NCI-H345 (cell line): ENCODE measurements around the gene MYO1E.

ENCODE experiments used
- DNase-seq: peaks from one replicate; lab custom pipeline; 2025; lab: John Stamatoyannopoulos, UW

Gene MYO1E

GRCh38 chr15:59315914-59316451 lies 56.7 kb downstream of the MYO1E start:
- DNase-seq: no peak

GRCh38 chr15:59313641-59314332 lies 58.9 kb downstream of the MYO1E start:
- DNase-seq: peak; percentile 79

- no peak for DNase-seq
Measured at GRCh38 chr15:59312205-59312604, 60.5 kb downstream of the MYO1E start.

- no peak for DNase-seq
Measured at GRCh38 chr15:59311195-59311594, 61.5 kb downstream of the MYO1E start.

- DNase-seq: no peak
Measured at GRCh38 chr15:59309405-59309804, 63.3 kb downstream of the MYO1E start.

- no peak for DNase-seq
Measured at GRCh38 chr15:59307165-59307537, 65.5 kb downstream of the MYO1E start.

- DNase-seq: no peak
Measured at GRCh38 chr15:59306520-59307164, 66.0 kb downstream of the MYO1E start.

- DNase-seq: no peak
Measured at GRCh38 chr15:59304807-59305206, 67.9 kb downstream of the MYO1E start.

- no peak for DNase-seq
Measured at GRCh38 chr15:59304034-59304795, 68.5 kb downstream of the MYO1E start.

- no peak for DNase-seq
Measured at GRCh38 chr15:59303633-59304032, 69.0 kb downstream of the MYO1E start.

- no peak for DNase-seq
Measured at GRCh38 chr15:59303136-59303535, 69.5 kb downstream of the MYO1E start.

GRCh38 chr15:59301527-59301926 lies 71.1 kb downstream of the MYO1E start:
- DNase-seq: no peak

- DNase-seq: no peak
Measured at GRCh38 chr15:59300618-59301139, 72.0 kb downstream of the MYO1E start.

GRCh38 chr15:59299929-59300617 lies 72.6 kb downstream of the MYO1E start:
- DNase-seq: no peak

GRCh38 chr15:59298854-59299250 lies 73.8 kb downstream of the MYO1E start:
- no peak for DNase-seq

- DNase-seq: no peak
Measured at GRCh38 chr15:59298225-59298853, 74.3 kb downstream of the MYO1E start.

GRCh38 chr15:59296181-59296617 lies 76.5 kb downstream of the MYO1E start:
- no peak for DNase-seq

GRCh38 chr15:59295261-59296001 lies 77.2 kb downstream of the MYO1E start:
- DNase-seq: peak; percentile 35

- DNase-seq: no peak
Measured at GRCh38 chr15:59294574-59295260, 78.0 kb downstream of the MYO1E start.
